ELR (cell line): ENCODE measurements around the gene SERPINA4.

Experiments
- DNase-seq: peaks from one replicate; pipeline ENCODE4 v3.0.0-alpha.2; 2015; ENCODE audit warnings: low read depth

The SERPINA4 gene, protein sequence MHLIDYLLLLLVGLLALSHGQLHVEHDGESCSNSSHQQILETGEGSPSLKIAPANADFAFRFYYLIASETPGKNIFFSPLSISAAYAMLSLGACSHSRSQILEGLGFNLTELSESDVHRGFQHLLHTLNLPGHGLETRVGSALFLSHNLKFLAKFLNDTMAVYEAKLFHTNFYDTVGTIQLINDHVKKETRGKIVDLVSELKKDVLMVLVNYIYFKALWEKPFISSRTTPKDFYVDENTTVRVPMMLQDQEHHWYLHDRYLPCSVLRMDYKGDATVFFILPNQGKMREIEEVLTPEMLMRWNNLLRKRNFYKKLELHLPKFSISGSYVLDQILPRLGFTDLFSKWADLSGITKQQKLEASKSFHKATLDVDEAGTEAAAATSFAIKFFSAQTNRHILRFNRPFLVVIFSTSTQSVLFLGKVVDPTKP

DNA sequence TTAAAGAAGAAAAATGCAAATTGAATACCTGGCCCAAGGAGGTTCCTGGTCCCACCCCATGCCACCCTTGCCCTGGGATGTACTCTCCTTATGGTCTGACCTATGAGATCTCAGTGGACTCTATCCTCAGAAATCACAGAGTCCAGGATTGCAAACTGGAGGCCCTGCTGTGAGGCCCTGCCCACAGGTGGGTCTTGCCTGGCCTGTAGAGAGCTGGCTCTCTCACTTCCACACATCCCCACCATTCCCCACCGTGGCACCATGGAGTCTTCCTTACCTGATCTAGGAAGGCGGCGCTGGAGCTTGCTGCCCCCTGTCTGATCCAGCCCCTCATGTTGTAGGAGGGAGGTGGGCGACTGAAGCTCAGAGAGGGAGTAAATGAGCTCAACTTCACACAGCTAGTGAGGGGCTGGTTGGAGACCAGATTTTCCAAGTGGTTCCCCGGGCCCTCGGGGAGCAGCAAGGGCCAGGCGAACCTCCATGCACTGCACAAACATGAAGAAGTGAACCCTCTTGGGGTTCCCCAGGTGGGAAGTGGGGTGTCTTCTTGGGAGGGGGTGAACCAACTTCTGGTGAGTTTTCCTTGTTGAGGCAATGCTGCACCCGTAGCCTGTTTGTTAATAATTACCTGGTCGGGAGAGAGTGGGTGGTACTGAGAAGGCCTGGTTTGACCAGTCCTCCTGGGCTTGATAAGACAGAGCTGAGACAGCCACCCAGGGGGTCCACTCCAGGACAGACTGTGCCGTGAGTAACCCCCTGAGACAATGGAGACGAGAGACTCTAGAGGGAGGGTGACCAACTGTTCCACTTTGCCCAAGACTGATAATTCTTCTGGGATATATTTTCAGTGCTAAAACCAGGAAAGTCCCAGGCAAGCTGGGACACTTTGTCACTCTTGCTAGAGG, at the start of gene SERPINA4:
SERPINA4 (plus strand) TSS at position 692 of the 905 bp plus-strand sequence. CDS start 2,041 bp downstream, outside the sequence.
- no peak for DNase-seq

DNA sequence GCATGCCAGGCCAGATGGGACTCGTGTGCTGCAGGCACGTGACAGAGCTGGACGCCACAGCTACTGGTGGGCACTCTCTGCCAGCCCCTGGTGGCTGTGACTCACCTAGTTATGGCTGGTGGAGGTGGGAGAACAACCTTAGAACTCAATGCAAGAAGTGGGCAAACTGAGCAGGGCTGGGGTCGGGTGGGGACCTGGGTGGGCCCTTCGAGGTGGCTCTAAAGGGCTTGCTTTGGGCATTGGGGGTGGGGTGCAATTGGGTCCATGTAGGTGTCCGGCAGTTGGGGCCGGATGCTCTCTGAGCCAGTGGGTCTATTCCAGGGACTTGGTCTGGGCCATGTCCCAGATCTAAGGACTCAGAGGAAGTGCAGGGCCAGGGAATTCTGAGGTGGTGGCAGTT, 46.9 kb upstream of the SERPINA4 start:
- no peak for DNase-seq

DNA sequence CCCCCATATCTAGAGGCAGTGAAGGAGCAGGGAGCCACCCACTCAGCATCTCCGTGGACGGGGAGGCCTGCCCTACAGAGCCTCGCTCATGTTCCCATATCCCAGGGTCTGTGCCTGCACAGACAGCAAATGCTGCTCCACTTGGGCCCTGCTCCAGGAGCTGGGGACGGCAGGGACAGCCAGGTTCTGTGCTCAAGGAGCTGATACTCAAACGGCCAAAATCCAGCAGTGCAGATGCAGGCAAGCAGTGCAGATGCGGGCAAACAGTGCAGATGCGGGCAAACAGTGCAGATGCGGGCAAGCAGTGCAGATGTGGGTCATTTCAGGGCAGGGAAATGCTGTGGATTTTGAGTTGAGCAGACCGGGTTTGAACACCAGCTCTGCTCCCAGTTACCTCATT, 45.8 kb upstream of the SERPINA4 start:
- DNase-seq = no peak

DNA sequence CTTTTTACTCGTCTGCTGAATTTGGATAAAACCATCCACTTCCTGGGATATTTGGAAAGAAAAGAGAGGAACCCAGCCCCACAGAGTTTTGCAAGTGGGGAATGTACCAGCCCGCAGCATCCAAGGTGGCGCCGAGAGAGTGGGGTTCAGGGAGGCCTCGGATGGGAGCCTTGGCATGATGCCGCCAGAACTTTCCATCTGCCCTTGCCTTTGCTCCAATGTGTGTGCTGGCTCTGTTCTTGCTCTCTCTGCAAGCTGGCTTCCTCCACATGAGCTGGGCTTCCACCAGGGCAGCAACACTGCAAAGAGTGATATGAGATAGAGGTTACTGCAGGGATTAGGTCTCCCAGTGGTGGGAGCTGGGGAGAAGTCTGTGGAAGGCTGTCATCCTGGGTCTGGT, 45.4 kb upstream of the SERPINA4 start:
- no peak for DNase-seq

DNA sequence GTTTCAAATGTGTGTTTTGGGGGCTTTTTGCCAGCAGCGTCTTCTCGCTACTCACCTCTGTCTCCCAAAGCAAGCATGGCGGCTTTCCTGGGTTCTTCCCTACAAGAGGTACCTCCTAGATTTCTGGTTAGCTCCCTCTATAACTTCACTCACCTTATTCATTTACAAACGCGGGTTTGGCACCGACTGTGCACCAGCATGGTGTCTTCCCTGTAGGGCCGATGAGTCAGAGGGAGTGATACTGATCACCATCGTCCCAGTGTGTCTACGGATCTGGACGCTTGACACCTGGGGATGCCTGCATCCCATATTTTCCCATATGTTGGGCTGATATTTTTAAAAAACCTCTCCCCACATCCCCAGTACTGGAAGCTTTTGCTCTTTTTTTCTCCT, 44.0 kb upstream of the SERPINA4 start:
- no peak for DNase-seq

DNA sequence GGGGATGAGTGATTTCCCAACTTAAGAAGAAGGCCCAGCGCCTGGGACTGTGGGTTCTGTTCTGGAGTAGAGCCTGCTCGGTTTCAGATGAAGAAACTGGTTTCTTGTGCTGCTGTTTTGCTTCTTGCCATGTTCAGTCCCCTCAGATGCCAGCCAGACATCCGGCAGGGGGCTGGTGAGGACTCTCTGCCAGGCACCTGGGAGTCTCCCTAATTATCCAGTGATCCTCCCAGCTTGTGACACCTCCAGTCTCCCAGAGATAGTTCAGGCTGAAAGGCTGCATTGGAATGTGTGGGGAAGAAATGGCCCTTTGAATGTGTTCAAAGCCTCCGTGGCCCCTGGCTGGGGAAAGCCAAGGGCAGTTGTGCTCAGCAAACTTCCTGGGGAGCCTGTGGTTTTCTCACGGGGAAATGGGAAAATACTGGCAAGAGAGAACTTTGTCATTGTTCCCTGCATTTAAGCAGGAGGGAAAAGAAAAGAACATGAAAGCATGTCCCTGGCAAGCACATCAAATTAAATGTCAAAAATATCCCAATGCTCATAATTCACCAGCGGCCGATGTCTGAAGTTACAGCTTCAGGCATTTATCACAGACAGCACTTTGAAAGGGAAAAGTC, 43.5 kb upstream of the SERPINA4 start:
- no peak for DNase-seq

DNA sequence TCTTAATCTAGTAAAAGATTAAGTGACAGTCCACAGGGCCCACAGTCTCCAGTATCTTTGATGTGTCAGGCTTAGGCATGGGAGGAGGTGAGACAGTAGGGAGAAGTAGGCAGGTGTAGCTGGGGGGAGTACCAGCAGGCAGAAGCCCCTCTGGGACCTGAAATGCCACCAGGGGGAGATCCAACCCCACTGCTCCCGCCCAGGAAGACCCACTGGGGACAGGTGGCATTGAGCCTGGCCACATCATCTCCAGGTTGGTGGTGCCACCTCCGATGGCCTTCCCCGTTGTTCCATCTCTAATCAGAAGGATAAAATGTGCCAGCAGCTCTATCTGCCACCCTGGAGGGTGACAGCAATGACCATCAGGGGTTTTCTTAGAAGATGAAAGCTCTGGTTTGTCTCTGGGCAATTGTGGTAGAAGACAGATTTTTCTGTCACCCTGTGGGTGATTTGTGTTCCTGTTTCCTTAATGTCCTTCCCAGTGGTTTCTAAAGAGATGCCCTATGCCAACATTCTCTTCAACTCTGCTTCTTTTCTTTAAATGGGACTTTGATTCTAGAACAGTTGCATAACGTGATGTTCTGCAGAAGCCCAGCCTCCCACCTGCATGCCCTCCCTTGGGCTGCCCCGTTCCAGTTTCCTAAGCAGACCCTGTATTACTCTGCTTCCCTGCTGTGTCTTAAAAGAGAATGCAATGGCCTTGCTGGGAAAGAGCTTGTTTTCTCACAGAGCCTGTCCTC, 39.7 kb upstream of the SERPINA4 start:
- DNase-seq = no peak

DNA sequence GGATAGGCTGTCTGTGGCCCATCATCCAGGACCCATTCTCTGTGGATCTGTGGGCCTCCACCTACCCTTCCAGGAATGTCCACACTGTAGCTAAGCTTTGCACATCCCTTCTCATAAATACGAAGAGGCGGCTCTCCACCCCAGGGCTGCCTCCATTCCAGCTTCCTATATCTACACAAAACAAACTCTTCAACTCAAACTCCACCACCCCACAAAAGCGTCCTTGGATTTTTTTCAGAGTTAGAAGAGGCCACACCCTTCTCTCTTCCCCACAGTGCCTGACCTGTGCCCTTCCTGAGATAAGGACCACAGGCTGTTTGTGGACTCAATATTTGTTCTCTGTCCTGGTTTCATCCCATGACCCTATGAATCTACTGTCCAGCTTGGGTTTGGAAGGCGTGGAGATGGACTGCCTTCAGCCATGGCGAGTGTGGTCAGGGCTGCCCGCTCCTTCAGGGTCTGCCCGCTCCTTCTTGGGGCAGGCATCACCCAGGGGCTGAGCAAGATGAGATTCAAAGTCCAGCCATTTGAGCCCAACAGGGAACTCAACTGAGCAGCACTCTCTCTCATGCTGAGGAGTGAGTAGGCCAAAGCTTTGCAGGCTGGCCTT, 39.0 kb upstream of the SERPINA4 start:
- DNase-seq = no peak

DNA sequence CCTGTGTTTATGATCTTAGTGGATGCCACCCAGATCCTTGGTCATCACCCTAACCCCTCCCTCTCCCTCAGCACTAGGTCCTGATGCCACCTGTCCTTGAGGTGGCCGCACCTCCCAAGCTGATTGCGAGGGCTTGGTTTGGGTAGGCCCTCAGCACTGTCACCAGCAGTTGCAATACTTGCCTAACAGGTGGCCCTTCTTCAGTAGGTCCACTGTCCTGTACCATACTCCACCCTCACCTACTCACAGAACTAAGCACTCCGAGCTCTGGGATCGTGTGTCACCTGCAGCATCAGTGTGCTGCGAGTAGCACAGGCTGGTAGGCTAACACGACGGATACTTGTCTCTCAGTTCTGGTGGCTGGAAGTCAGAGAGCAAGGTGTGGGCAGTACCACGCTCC, 38.0 kb upstream of the SERPINA4 start:
- no peak for DNase-seq

DNA sequence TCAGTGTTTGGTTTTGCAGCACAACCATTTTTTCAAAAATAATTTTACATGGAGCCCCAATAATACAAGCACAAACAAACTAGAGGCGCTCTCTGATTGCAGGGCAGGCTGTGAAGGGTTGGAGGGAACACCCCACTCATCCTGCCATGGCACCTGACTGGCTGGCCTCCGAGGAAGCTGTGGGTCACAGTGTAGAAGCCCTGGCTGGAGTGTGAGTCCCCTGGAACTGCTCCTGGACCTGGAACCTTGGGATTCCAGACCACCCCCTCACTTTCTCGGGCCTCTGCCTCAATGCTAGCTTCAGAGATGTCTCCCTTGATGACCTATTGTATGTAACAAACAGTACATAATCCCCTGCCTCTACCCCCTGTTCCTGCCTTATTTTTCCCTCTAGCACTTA, 37.1 kb upstream of the SERPINA4 start:
- no peak for DNase-seq

DNA sequence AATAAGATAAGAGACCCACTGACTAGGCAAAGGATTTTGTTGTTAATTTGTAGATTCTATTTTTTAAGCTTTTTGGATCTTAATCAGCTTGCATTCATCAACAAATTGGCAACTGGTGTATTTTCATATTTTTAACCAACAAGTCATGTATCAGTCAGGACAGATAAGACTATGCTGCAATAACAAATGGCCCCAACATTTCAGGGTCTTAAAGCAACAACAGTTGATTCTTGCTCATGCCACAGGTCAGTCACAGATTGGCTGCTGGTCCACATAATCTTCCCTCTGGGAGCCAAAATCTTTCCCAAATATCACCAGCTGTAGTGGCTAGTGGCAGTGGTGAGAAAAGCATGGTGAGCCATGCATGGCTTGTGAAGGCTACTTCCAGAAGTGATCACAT, 30.1 kb upstream of the SERPINA4 start:
- no peak for DNase-seq

DNA sequence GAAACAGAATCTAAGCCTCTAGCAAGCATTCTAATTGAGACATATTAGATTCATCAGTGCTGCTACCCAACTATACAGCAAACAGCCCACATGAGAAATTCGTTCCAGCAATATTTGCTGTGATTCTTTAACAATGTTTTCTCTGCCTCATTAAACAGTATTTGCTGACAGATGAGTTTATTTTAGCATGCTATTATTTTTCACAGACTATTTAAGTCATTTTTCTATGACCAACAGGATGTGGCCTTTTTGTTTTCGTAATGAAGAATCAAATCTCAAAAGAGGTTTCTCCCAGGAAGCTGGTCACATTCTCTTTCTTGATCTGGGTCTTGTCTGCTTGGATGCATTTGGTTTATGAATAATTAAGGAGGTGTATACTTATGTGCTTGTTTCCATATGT, 28.8 kb upstream of the SERPINA4 start:
- DNase-seq = peak; percentile 74

DNA sequence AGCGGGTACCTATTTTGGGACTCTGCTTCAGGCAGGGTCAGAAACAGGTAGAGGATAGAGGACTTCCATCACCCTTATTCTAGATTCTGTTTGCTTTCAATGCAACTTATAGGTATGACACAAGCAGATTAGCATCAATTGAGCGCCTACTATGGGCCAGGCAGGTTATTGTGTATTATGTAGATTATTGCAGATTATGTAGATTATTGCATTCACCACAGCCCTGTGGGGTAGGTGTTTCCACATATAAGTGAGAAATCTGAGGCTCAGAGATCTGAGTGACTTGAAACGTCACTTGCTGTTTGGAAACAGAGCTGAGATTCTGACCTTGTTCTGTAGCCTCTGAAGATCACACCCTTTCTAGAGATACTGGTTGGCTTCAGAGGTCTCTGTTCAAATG, 25.7 kb upstream of the SERPINA4 start:
- DNase-seq = no peak

DNA sequence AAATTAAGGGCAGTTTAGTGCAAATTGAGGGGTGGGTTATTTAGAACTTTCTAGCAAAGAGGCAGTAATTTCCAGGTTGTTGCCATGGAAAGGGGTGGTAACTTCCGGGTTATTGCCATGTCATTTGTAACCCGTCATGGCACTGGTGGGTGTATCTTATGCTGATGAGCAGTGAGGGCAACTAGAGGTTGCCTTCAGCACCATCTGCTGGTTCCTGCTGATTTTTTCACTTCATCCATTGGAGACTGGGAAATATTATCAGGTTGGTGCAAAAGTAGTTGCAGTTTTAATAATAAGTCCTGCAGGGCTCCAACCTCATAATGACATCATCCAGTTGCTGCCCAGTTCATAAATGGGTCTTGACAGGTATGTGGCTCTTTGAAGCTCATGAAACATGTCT, 24.4 kb upstream of the SERPINA4 start:
- peak; percentile 63 for DNase-seq

DNA sequence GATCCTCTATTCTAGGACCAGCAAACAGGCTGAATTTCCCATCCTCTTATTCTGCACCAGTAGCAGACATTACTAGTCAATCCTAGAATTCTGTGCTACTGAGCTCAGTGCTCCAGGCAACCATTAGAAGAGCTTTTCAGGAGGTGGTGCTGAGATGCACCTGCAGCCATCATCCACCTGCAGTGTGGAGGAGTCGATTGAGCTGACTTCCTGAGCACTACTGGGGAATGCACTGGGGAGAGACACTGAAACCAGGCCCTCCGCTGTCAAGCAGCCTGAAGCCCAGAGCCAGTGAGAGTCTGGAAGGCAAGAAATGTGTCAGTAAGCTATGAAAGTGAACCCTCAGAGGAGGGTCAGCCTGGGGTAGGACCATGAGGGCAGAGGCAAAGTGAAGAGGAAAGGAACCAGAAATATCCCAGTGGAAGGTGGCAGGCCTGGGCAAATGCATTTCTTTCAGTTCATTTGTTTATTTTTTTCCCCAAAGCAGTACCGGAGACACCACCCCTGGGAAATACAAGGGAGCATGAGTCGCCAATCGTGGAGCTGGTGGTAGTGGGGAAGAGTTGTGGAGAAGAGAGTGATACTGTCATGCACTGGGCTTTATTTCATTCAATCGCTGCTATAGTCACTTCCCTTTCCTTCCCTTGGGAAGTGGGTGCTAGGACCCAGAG, 23.0 kb upstream of the SERPINA4 start:
- no peak for DNase-seq

DNA sequence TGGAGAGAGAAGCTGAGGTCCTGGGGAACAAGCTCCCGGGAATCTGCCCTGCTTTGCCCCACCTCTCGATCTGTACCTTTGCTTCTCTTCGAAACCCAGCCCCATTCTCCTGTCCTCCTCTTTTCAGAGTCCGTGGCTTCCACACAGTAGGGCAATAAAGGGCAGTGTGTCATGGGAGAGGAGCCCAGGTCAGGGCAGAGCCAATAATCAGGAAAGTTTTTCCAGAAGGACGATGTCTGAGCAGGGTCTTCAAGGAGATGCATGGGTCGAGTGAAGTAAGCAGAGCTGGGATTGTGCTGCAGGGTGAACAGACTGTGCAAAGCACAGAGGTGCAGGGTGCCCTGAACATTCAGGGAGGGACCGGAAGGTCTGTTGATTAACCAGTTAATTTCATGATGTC, 22.1 kb upstream of the SERPINA4 start:
- DNase-seq = no peak

DNA sequence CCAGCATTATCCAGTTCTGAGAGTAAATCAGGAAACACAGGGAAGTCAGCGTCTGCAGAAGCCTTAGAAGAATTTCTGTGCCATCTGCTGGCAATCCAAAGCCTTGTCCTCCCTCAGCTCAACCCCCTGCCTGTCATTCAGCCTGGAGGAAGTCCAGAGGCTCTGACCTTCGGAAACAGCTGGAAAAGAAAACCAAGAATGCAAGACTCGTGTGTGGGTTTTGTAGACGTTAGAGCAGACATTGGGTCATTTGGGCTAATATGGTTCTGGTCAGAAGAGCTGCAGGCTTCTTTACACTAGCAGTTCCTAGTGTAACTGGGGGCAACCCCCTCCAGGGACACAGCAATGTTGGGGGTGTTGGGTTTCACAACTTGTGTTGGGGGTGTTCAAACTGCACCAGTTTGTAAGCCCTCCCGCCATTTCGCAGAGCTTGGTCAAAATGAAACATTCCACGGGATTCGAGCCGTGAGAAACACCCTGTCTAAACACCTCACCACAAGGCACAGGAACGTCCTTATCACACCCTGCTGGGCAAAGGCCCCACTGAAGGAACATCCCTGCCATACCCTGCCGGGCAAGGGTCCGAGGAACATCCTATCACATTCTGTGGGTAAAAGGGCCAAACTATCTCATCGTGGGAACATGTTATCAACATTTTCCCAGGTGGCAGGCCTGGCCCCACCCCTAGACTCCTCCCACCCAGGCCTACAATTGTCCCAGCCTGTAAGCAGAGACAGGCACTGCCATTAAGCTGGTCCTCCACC, 21.0 kb upstream of the SERPINA4 start:
- no peak for DNase-seq

DNA sequence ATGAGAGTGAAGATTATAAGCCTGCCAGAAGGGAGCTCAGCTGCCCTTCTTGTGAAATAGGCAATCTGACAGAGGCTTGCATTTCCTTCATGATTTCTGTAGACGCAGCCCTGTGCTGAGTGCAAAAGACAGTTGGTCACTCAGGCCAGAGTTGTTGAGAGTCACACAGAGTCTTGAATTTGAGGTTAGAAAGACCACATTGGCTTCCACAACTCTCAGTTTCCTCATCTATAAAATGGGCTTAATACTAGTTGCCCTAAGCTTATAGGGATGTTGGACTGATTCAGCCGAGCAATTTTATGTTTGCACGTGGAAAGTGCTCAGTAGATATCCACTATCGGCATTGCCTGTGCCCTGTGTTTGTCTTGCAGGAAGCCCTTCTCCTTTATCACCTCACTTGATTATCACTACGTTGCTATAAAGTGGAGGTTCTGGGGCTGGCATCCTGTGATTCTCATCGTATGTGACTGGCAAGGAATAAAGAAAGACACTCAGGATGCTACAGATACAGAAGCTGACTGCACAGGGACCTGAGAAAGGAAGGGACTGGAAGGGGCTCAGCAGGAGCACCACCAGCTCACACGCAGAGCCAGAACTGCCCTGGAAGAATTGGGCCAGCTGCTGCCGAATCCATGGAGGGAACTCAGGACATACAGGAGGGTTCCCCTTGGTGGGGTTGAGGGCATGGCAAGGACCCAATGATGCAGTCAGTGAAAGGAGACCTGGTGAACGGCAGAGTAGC, 19.8 kb upstream of the SERPINA4 start:
- DNase-seq = no peak

DNA sequence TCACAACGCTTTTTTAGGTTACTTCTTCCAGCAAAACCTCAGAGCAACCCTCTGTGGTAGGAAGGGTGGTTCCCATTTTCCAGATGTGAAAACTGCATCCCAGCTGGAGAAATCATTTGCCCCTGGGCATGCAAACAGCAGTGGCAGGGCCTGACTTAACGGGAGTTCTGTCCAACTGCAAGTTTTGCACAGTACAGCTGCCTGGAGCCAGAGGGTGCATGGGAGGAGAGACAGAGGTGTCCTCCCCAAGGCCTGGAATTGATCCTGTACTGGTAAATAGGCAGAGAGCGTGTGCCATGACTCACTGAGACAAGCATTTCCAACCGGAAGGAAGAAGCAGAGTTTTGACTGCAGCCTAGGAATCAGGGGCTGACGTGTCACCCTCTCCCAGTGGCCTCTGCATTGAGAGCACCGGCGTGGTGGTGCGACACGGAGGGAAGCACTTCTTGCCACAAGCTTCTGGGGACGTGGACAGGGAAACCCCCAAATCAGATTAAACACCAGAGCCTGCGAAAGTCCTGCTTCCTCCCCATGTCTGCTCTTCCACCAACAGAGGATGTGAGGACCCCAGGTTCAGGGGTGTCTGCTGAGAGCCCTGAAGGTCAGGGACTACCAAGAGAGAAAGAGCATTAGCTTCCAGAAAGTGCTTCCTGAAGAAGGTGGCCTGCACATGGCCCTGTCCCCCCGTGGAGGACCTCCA, 19.0 kb upstream of the SERPINA4 start:
- peak; percentile 90 for DNase-seq
